NCI-H2196 (cell line): ENCODE data around the gene TCF12.
"Not testable (repeated sequence)": the region's sequence is repeated elsewhere in the genome, so short reads cannot be mapped to it uniquely, and the experiment has no call there.

Experiments
- DNase-seq: peaks from one replicate; lab custom pipeline; 2025; ENCODE audit not compliant: unreplicated experiment; lab: John Stamatoyannopoulos, UW

The TCF12 gene

GRCh38 chr15:56915888-56916287 is 2.6 kb upstream of the TCF12 start:
- DNase-seq, result no peak

DNA sequence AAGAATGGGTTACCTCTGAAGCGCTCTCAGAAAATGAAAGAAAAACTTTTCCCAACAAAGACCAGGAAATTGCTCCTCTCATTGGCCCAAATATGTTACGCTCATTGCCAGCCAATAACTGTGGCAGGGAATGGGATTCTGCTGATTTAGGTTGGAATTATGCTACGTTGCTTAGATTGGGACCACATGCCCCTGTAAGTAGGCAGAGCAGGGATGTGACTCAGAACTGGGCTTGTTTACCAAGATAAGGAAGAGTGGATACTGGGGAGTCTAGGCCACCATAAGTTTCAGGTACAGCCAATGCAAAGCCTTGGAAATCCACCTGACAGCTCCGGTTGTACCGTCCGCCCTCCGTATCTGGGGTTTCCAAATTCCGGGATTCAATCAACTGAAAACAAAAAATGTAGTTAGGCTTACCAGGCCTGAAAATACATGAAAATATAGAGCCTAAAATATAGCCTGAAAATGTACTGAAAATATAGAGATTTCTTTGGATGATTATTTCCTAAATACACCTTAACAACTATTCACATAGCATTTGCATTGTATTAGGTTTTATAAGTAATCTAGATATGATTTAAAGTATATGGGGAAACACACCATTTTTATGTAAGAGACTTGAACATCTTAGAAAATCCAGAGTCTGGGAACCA is 1.5 kb upstream of the TCF12 start:
- DNase-seq, result no peak

- DNase-seq, result no peak
Measured at GRCh38 chr15:56917652-56918045, 795 bp upstream of the TCF12 start.

- no peak for DNase-seq
Measured at GRCh38 chr15:56919031-56919608, 676 bp downstream of the TCF12 start.

DNA sequence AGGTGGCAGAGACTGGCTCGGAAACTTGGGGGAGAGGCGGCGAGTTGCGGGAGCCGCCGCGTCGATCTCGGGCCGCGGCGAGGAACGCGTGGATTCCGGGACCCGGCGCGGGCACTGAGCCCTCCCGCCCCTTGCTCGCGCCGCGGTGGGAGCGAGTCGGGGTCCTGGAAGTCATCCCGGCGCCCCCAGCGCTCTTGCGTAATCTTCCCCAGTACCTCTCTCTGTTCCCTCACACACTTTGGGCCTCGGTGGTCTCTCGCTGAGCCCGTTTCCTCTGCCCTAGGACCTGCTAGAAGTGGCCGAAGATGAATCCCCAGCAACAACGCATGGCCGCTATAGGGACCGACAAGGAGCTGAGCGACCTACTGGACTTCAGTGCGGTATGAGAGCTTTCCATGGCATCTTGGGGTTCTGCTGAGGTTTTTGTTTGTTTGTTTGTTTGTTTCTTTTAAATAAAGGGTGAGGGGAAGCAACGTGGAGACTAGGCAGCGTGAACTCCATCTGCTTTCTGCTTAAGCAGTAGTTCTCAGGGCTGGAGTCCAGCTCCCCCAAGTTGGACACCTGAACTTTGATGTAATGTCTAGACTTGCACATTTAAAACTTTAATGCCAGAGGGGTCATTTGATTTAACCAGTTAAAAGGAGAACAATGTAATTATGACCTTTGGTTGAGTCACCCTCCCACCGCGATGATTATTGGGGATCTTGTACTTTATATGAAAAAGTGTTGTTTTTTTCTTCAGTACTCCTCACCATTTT is 1.3 kb downstream of the TCF12 start:
- DNase-seq, result no peak

DNA sequence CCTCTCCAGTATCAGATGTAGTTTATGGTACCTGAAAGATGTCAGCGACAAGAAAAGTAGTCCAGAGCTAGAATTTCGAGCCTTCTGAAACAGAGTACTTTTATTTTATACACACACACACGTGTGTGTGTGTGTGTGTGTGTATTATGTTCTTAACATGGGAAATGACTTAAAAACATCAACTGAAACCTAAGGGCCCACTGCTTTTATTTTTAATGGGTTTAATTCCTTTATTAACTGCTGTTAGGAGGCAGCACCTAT is 1.9 kb downstream of the TCF12 start:
- DNase-seq, result no peak

DNA sequence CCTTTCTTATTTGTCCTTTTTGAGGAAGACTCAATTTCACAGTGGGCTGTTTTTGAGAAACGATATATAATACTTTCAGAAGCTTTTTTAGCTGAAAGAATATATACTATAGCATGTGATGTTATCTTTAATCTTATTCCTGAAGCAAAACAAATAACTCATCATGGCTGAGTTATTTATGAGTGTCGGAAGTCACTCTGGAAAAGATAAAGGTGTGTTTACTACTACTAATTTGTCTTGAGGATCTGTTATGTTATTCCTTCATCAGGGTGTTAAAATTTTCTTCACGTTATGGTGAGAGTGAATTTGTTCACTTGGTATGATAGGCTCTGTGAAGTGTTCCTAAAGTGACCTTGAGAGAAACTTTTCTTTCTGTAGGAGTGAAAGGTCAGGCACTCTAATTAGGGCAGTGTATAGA is 4.7 kb downstream of the TCF12 start:
- no peak for DNase-seq

GRCh38 chr15:56927816-56928215 is 9.4 kb downstream of the TCF12 start:
- no peak for DNase-seq

DNA sequence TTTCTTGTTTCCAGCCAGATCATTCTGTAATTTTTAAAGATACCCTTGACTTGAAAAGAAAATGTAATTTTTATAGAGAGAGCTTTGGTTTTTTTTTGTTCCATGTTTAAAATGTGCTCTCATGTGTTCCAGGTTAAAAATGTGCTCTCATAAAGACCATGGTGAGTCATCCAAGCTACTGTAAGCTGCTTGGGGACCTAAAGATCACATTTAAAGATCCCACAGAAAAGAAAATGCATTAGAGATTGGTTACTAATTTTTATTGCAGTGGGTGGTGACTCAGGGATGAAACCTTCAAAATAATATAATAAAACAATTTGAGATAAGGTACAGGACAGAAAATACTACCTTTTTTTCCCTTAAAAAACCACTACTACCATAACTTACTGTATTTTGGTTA is 11.0 kb downstream of the TCF12 start:
- no peak for DNase-seq

DNA sequence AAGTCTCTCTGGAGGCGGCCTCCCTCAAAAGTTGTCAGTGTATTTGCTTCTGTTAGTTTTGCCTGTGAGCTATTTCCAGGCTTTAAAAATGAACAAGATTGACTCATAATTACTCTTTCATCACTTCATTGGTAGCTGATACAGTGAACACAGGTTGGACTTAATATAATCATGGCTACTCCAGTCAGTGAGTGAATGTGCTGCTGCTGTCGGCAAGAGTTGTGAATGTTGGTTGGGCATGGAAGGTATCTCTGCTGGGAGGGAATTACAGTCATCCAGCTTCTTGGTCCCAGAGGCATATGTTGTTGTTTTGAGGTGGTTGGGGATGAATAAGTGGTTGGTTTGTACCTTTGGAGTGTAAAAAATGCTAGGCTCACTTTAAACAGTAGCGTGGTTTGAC is 11.5 kb downstream of the TCF12 start:
- DNase-seq, result no peak

DNA sequence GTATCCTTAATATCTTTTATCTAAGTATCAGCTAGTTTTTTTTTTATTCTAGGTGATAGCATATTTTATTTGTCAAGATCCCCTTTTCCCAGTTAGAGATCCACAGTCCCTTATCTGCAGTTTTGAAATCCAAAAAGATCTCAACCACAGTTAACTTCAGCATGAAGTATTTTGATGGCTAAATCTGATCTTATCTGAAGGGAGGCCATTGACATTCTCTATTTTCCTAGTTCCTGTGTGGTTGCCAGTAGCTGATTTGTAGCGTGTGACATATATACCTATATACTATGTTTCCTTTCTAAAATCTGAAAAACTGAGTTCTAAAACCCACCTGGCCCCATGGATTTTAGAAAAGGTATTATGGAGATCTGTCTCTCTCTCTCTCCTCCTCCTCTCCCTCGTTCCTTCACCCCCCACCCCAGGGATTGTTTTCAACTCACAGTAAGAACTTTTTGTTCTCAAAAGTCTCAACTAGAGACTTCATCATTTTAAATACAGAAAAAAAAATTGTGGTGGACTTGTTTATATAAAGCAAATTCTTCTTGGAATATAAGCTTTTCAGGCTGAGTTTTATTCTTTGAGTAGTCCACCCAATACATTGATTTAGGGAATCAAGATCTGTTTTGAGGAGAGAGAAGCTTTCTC is 12.3 kb downstream of the TCF12 start:
- no peak for DNase-seq

DNA sequence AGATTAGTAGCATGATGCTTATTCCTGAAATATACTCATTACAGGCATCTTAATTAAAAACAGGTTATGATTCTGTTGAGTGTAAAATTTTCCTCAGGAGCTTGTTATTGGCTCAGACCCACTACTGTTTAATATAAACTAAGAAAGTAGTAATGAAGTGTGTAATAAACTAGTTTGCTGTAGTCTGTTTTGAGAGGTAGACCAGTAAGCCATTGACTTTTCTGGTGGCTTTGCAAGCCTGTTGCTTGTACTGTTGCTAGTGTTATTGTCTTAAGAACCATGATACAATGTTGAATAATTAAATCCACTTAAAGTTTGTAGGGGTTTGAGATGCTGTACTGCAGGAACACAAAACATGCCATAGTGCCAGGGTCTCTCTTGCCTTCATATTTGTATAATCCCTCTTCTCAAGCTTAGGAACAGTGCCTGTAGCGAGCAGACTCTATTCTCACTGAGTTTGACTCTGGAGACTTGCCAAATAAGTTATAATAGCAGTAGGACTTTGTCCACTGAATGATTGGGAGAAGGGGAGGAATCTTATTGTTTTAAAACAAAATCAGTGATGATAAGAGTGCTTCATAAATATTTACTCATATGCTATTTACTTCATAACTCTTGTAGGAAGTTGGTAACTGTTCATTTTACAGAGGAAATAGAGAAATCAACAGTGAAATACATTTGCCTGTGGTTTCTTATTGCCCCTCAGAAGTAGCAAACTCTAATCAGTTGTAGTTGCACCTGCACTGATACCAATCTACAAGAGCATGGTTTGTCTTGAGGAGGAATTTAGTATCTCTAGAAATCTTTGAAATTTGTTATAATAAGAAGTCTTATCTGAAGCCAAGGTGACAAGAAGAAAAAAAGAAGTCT is 13.4 kb downstream of the TCF12 start:
- DNase-seq, result no peak

- DNase-seq, result not testable (repeated sequence)
Measured at GRCh38 chr15:56932509-56932868, 14.0 kb downstream of the TCF12 start.

- no peak for DNase-seq
Measured at GRCh38 chr15:56933410-56933809, 15.0 kb downstream of the TCF12 start.

DNA sequence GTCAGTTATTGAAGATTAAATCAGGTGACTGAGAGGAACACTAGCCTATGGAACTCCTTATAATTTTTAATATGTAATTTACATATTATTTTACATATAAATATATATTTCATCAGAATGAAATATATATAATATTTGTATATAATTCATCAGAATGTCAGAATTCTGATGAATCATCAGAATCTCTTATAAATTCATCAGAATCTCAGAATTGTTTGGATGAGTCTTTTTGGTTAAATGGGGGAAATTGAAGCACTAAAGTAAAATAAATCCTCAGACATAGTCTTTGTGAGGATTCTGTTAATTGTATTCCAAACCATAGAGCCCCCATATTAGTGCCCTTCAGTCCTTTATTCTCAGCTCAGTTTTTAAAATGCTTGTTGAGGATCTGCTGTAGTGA is 15.4 kb downstream of the TCF12 start:
- DNase-seq, result no peak

DNA sequence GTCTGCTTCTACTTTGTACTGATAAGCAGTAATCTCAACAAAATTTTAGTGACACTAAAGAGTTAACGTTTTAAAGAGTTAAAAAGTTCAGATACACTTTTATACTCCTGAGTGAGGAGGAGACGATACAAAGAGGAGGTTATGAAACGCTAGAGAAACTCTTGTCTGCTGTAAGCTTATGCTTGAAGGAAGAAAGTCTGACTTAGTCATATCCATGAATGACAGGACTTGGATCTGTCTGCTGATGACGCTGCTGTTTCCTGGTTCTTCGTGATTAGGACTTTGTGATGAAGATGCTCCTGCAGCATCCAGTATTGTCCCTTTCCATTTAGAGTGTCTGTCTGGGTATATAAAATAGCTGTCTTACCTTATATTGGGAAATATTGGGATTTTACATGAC is 15.8 kb downstream of the TCF12 start:
- no peak for DNase-seq

DNA sequence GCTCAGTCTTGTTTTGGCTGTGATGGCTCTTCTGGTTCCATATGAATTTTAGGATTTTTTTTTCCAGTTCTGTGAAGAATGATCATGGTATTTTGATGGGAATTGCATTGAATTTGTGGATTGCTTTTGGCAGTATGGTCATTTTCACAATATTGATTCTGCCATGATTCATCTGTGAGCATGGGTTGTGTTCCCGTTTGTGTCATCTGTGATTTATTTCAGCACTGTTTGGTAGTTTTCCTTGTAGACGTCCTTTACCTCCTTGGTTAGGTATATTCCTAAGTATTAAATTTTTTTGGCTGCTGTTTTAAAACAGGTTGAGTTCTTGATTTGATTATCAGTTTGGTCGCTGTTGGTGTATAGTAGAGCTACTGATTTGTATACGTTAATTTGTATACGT is 18.5 kb downstream of the TCF12 start:
- no peak for DNase-seq

DNA sequence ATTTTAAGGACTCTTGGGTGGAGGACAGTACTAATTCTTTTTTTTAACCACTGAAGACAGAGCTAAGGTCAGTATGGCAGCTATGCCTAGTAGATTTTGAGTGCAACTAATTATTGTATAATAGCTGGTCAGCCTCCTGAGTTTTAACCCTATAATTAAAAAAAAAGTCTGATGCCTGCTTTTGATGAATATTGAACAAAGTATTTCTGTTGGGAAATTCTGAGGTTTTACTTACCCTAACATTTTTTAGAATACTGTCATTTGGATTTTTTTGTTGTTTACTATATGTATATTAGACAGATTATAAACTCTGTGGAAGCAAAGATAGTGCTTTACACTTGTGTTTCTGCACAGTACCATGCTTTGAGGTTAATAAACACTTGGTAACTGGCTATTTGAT is 20.8 kb downstream of the TCF12 start:
- no peak for DNase-seq

- no peak for DNase-seq
Measured at GRCh38 chr15:56940388-56940787, 21.9 kb downstream of the TCF12 start.

GRCh38 chr15:56942118-56942517 is 23.7 kb downstream of the TCF12 start:
- no peak for DNase-seq

DNA sequence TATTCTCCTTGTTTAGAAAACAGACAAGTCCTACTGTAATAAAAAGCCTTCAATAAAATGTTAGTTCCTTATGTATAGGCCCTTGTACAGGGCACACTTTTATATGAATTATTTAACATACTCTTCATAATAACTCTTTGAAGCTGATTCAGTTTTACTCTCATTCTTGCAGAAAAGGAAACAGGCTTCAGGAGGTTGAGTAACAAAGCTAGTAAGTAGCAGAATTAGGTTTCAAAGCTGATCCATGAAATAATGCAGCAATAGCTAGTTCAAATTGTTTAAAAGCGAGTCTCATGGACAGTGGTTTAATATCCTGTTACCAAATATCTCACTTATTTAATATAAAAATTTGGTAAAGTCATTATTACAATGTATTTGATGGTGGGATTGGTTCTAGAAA is 25.0 kb downstream of the TCF12 start:
- DNase-seq, result no peak
